ENCODE data around the gene USB1. TPM values are rescaled to one million over a fixed set of nuclear protein-coding genes. Genes with fewer than 3 reads are reported as not detected.
A peak's percentile ranks its signal among the peaks of the same experiment; 100 is the strongest.

The USB1 gene
- total RNA-seq, 2 experiments from 2014 or later: 48.4 to 54.2 TPM

GRCh38 chr16:58019866-58020538, 18.8 kb downstream of the USB1 start:
- ChIA-PET POLR2A (no interaction called here), CTCF (interaction anchor here (1.0 kb wide), 1 partner anchor 101 kb away, joined by 3 read pairs; no protein-coding TSS in a partner anchor)
- no peak for DNase-seq
- H3K9me3 Mint-ChIP-seq: no peaks in the 10 kb centered on the region
- peaks cover 4% of the 10 kb centered on the region for H3K27me3 Mint-ChIP-seq
- no peak overlapping the region for H3K4me3 Mint-ChIP-seq
- H3K27ac Mint-ChIP-seq: peak overlapping the region; percentile 64
- H3K36me3 Mint-ChIP-seq (ENCODE audit: low read depth): peaks cover 7% of the 10 kb centered on the region
- peaks cover 19% of the 10 kb centered on the region for H3K4me1 Mint-ChIP-seq

GRCh38 chr16:58020628-58021521, 19.7 kb downstream of the USB1 start:
- POLR2A ChIA-PET: no interaction called here
- Mint-ChIP-seq H3K27ac (peak overlapping the region; percentile 64), H3K27me3 (peaks cover 5% of the 10 kb centered on the region), H3K4me1 (peaks cover 20% of the 10 kb centered on the region), H3K36me3 (ENCODE audit: low read depth) (peaks cover 7% of the 10 kb centered on the region), H3K9me3 (no peaks in the 10 kb centered on the region), H3K4me3 (no peak overlapping the region)
- CTCF ChIA-PET: no interaction called here
- peak; percentile 75 for DNase-seq

- DNase-seq: no peak
- Mint-ChIP-seq H3K4me1 (peaks cover 20% of the 10 kb centered on the region), H3K27ac (no peak overlapping the region), H3K36me3 (ENCODE audit: low read depth) (peaks cover 7% of the 10 kb centered on the region), H3K9me3 (no peaks in the 10 kb centered on the region), H3K27me3 (peaks cover 9% of the 10 kb centered on the region), H3K4me3 (no peak overlapping the region)
- ChIA-PET POLR2A (no interaction called here), CTCF (interaction anchor here (1.6 kb wide), 1 partner anchor 8 kb away, joined by 4 read pairs; no protein-coding TSS in a partner anchor)
These were observed 20.7 kb downstream of the USB1 start for GRCh38 chr16:58021661-58022551.

DNA sequence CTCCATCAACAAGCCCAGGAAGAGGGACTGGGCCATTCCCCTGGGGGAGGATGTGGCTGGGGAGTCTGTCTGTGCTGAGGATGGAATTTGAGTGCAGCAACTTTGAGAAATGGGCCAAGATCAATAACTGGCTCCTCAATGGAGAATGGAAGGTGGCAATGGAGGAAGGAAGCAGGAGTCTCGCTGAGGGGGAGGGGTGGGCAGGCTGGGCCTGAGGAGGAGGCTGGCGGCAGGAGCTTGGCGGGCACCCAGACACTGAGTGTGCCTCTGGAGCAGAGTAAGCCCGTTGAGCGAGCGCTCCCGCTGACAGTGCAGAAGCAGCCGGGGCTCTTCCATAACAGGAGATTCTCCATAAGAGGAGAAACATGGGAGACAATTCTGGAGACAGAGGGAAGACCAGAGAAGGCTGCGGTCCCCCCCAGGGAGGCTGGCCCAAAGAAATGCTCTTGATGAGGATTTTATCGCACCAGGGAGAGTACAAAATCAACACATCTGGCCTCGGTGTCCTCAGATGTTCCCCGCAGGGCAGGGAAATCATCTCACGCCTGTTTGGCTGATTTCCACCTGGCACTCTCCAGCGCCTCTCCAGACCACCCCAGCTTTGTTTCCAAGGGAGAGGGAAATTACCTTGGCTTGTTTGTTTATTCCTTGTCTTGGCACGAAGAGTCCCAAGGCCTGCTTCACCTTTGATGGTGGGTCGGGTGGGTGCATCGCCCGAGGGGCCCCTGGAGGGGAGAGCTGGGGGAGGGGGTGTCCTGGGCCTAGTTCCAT, 21.6 kb downstream of the USB1 start:
- DNase-seq: no peak
- H3K27me3 Mint-ChIP-seq: peaks cover 9% of the 10 kb centered on the region
- no peak overlapping the region for H3K27ac Mint-ChIP-seq
- peaks cover 20% of the 10 kb centered on the region for H3K4me1 Mint-ChIP-seq
- peaks cover 7% of the 10 kb centered on the region for H3K36me3 Mint-ChIP-seq (ENCODE audit: low read depth)
- H3K4me3 Mint-ChIP-seq: no peak overlapping the region
- ChIA-PET POLR2A (interaction anchor here (0.7 to 1.8 kb wide), 3 partner anchors 8 to 106 kb away, joined by 3 to 9 read pairs (median 3); partner anchors contain the start of gene CFAP20), CTCF (interaction anchor here (1.6 to 2.6 kb wide), 4 partner anchors 9 to 107 kb away, joined by 4 to 7 read pairs (median 6); partner anchors contain the start of gene CFAP20)
- H3K9me3 Mint-ChIP-seq: no peaks in the 10 kb centered on the region

GRCh38 chr16:58024486-58025350, 23.5 kb downstream of the USB1 start:
- Mint-ChIP-seq H3K36me3 (ENCODE audit: low read depth) (peaks cover 7% of the 10 kb centered on the region), H3K9me3 (no peaks in the 10 kb centered on the region), H3K4me3 (peak overlapping the region; percentile 84), H3K27ac (peak overlapping the region; percentile 26), H3K27me3 (peaks cover 21% of the 10 kb centered on the region), H3K4me1 (peaks cover 22% of the 10 kb centered on the region)
- ChIA-PET POLR2A (interaction anchor here (0.6 to 2.3 kb wide), 7 partner anchors 11 to 578 kb away, joined by 3 to 12 read pairs (median 5); partner anchors contain the start of gene CFAP20), CTCF (interaction anchor here (0.6 to 2.7 kb wide), 10 partner anchors 11 to 448 kb away, joined by 3 to 10 read pairs (median 6); partner anchors contain the start of genes CFAP20, KATNB1 and USB1)
- peak; percentile 39 for DNase-seq

GRCh38 chr16:58025351-58026138, 24.3 kb downstream of the USB1 start, which contains the start of gene MMP15:
Gene MMP15 (plus strand): TSS chr16:58025754. CDS start chr16:58026351, 597 bp downstream.
- POLR2A ChIA-PET: interaction anchor here (1.0 to 2.3 kb wide), 5 partner anchors 10 to 579 kb away, joined by 3 to 12 read pairs (median 5); partner anchors contain the start of gene CFAP20

GRCh38 chr16:58026139-58026704, 25.0 kb downstream of the USB1 start:
- CTCF ChIA-PET: interaction anchor here (1.6 to 2.7 kb wide), 2 partner anchors 95 to 103 kb away, joined by 4 to 10 read pairs; partner anchors contain the start of gene CFAP20
- Mint-ChIP-seq H3K27me3 (peaks cover 23% of the 10 kb centered on the region), H3K4me3 (peak overlapping the region; percentile 43), H3K4me1 (peaks cover 13% of the 10 kb centered on the region), H3K36me3 (ENCODE audit: low read depth) (no peaks in the 10 kb centered on the region), H3K9me3 (no peaks in the 10 kb centered on the region), H3K27ac (no peak overlapping the region)
- DNase-seq: no peak
- POLR2A ChIA-PET: interaction anchor here (2.3 kb wide), 1 partner anchor 103 kb away, joined by 12 read pairs; the partner anchor contains the start of gene CFAP20

More at GRCh38 chr16:58025351-58026138, 24.3 kb downstream of the USB1 start, which contains the start of gene MMP15:
- no peaks in the 10 kb centered on the region for H3K9me3 Mint-ChIP-seq
- peaks cover 4% of the 10 kb centered on the region for H3K36me3 Mint-ChIP-seq (ENCODE audit: low read depth)
- H3K4me1 Mint-ChIP-seq: peaks cover 17% of the 10 kb centered on the region
- peak within 1 kb of the TSS; percentile 84 for H3K4me3 Mint-ChIP-seq
- peak; percentile 68 for DNase-seq
- H3K27ac Mint-ChIP-seq: peak within 1 kb of the TSS; percentile 26
- peaks cover 23% of the 10 kb centered on the region for H3K27me3 Mint-ChIP-seq
- CTCF ChIA-PET: interaction anchor here (0.6 to 2.7 kb wide), 7 partner anchors 24 to 150 kb away, joined by 3 to 10 read pairs (median 6); partner anchors contain the start of genes CFAP20 and USB1

DNA sequence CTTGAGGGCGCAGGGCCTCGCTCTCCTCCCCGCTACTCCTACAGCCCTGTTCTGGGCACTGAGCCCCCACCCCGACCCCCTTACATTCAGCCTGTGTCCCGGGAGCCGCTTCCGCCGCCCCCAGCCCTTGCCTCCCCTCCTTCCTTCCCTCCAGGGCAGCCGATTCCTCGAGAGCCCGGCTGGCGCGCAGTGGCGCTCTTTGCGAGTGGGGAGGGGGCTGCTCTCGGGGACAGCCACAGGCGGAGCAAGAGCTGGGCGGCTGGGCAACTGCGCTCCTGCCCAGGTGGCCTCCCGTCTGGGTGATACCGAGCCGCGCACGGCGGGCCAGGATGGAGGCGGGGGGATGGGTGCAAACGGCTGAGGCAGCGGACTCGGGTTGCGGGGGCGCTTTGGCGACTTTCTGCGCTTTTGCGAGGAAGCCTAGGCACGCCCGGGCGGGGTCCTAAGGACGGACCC, 25.5 kb downstream of the USB1 start:
- peaks cover 13% of the 10 kb centered on the region for H3K4me1 Mint-ChIP-seq
- H3K4me3 Mint-ChIP-seq: peak overlapping the region; percentile 43
- no peak for DNase-seq
- H3K36me3 Mint-ChIP-seq (ENCODE audit: low read depth): no peaks in the 10 kb centered on the region
- peaks cover 23% of the 10 kb centered on the region for H3K27me3 Mint-ChIP-seq
- CTCF ChIA-PET: interaction anchor here (1.6 kb wide), 1 partner anchor 103 kb away, joined by 4 read pairs; the partner anchor contains the start of gene CFAP20
- H3K9me3 Mint-ChIP-seq: no peaks in the 10 kb centered on the region
- H3K27ac Mint-ChIP-seq: no peak overlapping the region
- POLR2A ChIA-PET: interaction anchor here (2.3 kb wide), 1 partner anchor 103 kb away, joined by 12 read pairs; the partner anchor contains the start of gene CFAP20

GRCh38 chr16:58027161-58027915, 26.1 kb downstream of the USB1 start:
- DNase-seq: no peak
- H3K27me3 Mint-ChIP-seq: peaks cover 23% of the 10 kb centered on the region
- H3K9me3 Mint-ChIP-seq: no peaks in the 10 kb centered on the region
- H3K4me1 Mint-ChIP-seq: peaks cover 13% of the 10 kb centered on the region
- H3K36me3 Mint-ChIP-seq (ENCODE audit: low read depth): no peaks in the 10 kb centered on the region
- H3K27ac Mint-ChIP-seq: no peak overlapping the region
- POLR2A ChIA-PET: no interaction called here
- CTCF ChIA-PET: interaction anchor here (1.1 to 1.6 kb wide), 2 partner anchors 94 to 102 kb away, joined by 3 to 4 read pairs; partner anchors contain the start of gene CFAP20
- H3K4me3 Mint-ChIP-seq: no peak overlapping the region
